ENCODE results near the gene UNC119B. TPM values are rescaled to one million over a fixed set of nuclear protein-coding genes. Genes with fewer than 3 reads are reported as not detected.

UNC119B gene
- 10 to 100 TPM; 16.8 to 24.8 TPM for total RNA-seq
- 1 to 10 TPM; 3.8 to 6.8 TPM for polyA plus RNA-seq

DNA sequence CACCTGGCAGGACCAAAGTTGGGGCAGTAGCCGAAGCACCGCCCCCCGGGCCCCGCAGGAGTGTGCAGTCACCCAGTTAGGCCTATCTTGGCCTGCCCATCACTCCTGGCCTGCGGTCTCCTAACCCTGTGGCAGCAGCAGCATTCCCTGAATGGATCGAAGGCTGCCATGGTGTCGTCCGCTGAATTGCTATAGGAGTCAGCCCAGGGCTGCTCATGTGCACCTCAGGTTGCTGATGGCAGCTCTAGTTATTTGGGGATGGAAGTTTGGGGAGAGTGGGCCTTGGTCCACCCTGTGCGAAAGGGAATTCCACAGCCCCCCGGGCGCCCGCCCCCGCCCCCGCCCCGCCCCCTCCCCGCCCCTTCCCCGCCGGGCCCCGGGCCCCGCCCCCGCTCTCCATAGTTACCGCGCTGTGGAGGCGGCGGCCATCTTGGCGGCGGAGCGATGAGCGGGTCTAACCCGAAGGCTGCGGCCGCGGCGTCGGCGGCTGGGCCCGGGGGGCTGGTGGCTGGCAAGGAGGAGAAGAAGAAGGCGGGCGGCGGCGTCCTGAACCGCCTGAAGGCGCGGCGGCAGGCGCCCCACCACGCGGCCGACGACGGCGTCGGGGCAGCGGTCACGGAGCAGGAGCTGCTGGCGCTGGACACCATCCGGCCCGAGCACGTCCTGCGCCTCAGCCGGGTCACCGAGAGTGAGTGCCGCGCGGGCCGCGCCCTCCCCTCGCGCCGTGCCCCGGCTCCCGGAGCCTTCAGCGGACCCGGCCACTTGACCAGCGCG lies at the start of gene UNC119B:
Gene UNC119B (plus strand): TSS at position 428 of the 774 bp plus-strand sequence. CDS start 17 bp downstream, at position 445.
- peak within 1 kb of the TSS; percentile 70 to 94 (median 91) for H3K4me3 ChIP-seq (ENCODE audit: low read depth in 1 of 3, low read length in 3 of 3)
- no peaks in the 10 kb centered on the region for H3K27me3 ChIP-seq (ENCODE audit: control insufficient read depth in 4 of 4, insufficient read depth in 4 of 4, low read length in 3 of 4)
- H3K36me3 ChIP-seq (ENCODE audit: control insufficient read depth in 4 of 4, insufficient read depth in 3 of 4, low read depth in 1 of 4, low read length in 3 of 4) = peaks cover 6 to 10% (median 7%) of the 10 kb centered on the region in 4 donors
- H3K27ac ChIP-seq (ENCODE audit: low read depth in 1 of 2, low read length in 2 of 2) = peak within 1 kb of the TSS; percentile 81 to 83
- under 1% methylated on average over 76 of the region's 76 CpGs for WGBS
- peak; percentile 77 for DNase-seq (ENCODE audit: low spot score)
- TF ChIP-seq, protein P1, sequence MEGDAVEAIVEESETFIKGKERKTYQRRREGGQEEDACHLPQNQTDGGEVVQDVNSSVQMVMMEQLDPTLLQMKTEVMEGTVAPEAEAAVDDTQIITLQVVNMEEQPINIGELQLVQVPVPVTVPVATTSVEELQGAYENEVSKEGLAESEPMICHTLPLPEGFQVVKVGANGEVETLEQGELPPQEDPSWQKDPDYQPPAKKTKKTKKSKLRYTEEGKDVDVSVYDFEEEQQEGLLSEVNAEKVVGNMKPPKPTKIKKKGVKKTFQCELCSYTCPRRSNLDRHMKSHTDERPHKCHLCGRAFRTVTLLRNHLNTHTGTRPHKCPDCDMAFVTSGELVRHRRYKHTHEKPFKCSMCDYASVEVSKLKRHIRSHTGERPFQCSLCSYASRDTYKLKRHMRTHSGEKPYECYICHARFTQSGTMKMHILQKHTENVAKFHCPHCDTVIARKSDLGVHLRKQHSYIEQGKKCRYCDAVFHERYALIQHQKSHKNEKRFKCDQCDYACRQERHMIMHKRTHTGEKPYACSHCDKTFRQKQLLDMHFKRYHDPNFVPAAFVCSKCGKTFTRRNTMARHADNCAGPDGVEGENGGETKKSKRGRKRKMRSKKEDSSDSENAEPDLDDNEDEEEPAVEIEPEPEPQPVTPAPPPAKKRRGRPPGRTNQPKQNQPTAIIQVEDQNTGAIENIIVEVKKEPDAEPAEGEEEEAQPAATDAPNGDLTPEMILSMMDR (IDR thresholded peaks at IDR 0.05; ENCODE audit: low read depth, low read length, missing input control) = no peak
- peak; percentile 74 for TF ChIP-seq YY1 (IDR thresholded peaks at IDR 0.05)
- no peaks in the 10 kb centered on the region for H3K9me3 ChIP-seq (ENCODE audit: control insufficient read depth in 4 of 4, low read length in 3 of 4)
- peaks cover 2 to 22% (median 14%) of the 10 kb centered on the region in 4 donors for H3K4me1 ChIP-seq (ENCODE audit: control insufficient read depth in 4 of 4, insufficient read depth in 4 of 4, low read length in 3 of 4)
- peak within 1 kb of the TSS; percentile 38 to 72 for H3K9ac ChIP-seq (ENCODE audit: low read depth in 1 of 2, low read length in 2 of 2)

GRCh38 chr12:120661432-120661831 lies 48.8 kb upstream of the UNC119B start:
- H3K36me3 ChIP-seq (ENCODE audit: control insufficient read depth in 4 of 4, insufficient read depth in 3 of 4, low read depth in 1 of 4, low read length in 3 of 4) = no peaks in the 10 kb centered on the region
- no peaks in the 10 kb centered on the region for H3K9me3 ChIP-seq (ENCODE audit: control insufficient read depth in 4 of 4, low read length in 3 of 4)
- no peaks in the 10 kb centered on the region for H3K27me3 ChIP-seq (ENCODE audit: control insufficient read depth in 4 of 4, insufficient read depth in 4 of 4, low read length in 3 of 4)
- H3K27ac ChIP-seq (ENCODE audit: low read depth in 1 of 2, low read length in 2 of 2) = no peak overlapping the region
- 82% methylated on average over 2 of the region's 2 CpGs for WGBS
- H3K9ac ChIP-seq (ENCODE audit: low read depth in 1 of 2, low read length in 2 of 2) = no peak overlapping the region
- TF ChIP-seq, protein P2, sequence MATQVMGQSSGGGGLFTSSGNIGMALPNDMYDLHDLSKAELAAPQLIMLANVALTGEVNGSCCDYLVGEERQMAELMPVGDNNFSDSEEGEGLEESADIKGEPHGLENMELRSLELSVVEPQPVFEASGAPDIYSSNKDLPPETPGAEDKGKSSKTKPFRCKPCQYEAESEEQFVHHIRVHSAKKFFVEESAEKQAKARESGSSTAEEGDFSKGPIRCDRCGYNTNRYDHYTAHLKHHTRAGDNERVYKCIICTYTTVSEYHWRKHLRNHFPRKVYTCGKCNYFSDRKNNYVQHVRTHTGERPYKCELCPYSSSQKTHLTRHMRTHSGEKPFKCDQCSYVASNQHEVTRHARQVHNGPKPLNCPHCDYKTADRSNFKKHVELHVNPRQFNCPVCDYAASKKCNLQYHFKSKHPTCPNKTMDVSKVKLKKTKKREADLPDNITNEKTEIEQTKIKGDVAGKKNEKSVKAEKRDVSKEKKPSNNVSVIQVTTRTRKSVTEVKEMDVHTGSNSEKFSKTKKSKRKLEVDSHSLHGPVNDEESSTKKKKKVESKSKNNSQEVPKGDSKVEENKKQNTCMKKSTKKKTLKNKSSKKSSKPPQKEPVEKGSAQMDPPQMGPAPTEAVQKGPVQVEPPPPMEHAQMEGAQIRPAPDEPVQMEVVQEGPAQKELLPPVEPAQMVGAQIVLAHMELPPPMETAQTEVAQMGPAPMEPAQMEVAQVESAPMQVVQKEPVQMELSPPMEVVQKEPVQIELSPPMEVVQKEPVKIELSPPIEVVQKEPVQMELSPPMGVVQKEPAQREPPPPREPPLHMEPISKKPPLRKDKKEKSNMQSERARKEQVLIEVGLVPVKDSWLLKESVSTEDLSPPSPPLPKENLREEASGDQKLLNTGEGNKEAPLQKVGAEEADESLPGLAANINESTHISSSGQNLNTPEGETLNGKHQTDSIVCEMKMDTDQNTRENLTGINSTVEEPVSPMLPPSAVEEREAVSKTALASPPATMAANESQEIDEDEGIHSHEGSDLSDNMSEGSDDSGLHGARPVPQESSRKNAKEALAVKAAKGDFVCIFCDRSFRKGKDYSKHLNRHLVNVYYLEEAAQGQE (IDR thresholded peaks at IDR 0.05) = no peak
- TF ChIP-seq SP1 (IDR thresholded peaks at IDR 0.05) (no peak), TAF1 (conservative IDR thresholded peaks at IDR 0.05) (no peak), FOXA2 (IDR thresholded peaks at IDR 0.05) (no peak), RAD21 (IDR thresholded peaks at IDR 0.05) (no peak), YY1 (IDR thresholded peaks at IDR 0.05) (no peak), EGR1 (IDR thresholded peaks at IDR 0.05; ENCODE audit: low read depth in 2 of 2) (no peak), RXRA (IDR thresholded peaks at IDR 0.05) (no peak), GABPA (IDR thresholded peaks at IDR 0.05 in 1 of 2, conservative IDR thresholded peaks at IDR 0.05 in 1 of 2) (no peak), NR2F2 (IDR thresholded peaks at IDR 0.05) (no peak), FOXA1 (IDR thresholded peaks at IDR 0.05) (no peak), HNF4G (IDR thresholded peaks at IDR 0.05) (no peak), MAX (IDR thresholded peaks at IDR 0.05) (no peak), JUND (IDR thresholded peaks at IDR 0.05) (no peak)
- TF ChIP-seq, protein P3, sequence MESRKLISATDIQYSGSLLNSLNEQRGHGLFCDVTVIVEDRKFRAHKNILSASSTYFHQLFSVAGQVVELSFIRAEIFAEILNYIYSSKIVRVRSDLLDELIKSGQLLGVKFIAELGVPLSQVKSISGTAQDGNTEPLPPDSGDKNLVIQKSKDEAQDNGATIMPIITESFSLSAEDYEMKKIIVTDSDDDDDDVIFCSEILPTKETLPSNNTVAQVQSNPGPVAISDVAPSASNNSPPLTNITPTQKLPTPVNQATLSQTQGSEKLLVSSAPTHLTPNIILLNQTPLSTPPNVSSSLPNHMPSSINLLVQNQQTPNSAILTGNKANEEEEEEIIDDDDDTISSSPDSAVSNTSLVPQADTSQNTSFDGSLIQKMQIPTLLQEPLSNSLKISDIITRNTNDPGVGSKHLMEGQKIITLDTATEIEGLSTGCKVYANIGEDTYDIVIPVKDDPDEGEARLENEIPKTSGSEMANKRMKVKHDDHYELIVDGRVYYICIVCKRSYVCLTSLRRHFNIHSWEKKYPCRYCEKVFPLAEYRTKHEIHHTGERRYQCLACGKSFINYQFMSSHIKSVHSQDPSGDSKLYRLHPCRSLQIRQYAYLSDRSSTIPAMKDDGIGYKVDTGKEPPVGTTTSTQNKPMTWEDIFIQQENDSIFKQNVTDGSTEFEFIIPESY (IDR thresholded peaks at IDR 0.05) = no peak
- TF ChIP-seq, protein P4, sequence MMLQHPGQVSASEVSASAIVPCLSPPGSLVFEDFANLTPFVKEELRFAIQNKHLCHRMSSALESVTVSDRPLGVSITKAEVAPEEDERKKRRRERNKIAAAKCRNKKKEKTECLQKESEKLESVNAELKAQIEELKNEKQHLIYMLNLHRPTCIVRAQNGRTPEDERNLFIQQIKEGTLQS (IDR thresholded peaks at IDR 0.05) = no peak
- H3K4me1 ChIP-seq (ENCODE audit: control insufficient read depth in 4 of 4, insufficient read depth in 4 of 4, low read length in 3 of 4) = no peaks in the 10 kb centered on the region
- H3K4me3 ChIP-seq (ENCODE audit: low read depth in 1 of 3, low read length in 3 of 3) = no peak overlapping the region
- DNase-seq (ENCODE audit: low spot score) = no peak

Data from liver (tissue), 9 donors.